ENCODE results near the gene CAMKV.
A peak's percentile ranks its signal among the peaks of the same experiment; 100 is the strongest.

DNA sequence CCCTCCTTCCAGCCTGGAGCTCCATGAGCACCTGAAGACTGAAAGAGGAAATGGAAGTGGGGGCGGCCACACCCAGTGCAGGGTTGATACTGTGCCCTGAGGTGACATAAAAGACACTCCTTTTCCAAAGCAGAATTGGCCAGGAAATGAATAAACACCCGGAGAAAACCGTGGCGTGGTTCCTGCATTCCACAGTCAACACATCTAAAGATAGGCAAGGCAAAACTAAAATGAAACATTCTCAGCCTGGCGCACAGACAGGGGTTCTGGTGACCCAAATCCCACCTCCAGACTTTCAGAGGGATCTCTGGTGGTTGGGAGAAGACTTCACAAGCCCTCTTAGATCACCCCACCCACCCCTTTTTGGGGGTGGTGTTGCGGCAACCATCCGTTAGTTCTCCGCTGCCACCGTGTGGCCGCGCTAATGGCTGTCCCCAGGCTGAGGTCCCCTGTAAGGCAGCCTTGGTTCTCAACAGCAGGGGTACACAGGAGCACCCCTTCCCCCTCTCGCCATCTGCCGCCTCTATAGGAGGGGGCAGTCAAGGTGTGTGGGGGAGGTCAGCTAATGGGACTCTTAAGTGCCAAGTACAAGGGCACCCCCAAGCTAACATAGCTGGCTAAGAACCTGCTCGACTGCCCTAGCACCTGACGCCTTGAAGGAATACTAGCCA, 36.5 kb upstream of the CAMKV start:
- TF ChIP-seq POLR2A (IDR thresholded peaks at IDR 0.05; ENCODE audit: low read depth, low read length) = no peak
- TF ChIP-seq, protein P1, sequence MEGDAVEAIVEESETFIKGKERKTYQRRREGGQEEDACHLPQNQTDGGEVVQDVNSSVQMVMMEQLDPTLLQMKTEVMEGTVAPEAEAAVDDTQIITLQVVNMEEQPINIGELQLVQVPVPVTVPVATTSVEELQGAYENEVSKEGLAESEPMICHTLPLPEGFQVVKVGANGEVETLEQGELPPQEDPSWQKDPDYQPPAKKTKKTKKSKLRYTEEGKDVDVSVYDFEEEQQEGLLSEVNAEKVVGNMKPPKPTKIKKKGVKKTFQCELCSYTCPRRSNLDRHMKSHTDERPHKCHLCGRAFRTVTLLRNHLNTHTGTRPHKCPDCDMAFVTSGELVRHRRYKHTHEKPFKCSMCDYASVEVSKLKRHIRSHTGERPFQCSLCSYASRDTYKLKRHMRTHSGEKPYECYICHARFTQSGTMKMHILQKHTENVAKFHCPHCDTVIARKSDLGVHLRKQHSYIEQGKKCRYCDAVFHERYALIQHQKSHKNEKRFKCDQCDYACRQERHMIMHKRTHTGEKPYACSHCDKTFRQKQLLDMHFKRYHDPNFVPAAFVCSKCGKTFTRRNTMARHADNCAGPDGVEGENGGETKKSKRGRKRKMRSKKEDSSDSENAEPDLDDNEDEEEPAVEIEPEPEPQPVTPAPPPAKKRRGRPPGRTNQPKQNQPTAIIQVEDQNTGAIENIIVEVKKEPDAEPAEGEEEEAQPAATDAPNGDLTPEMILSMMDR (conservative IDR thresholded peaks at IDR 0.05; ENCODE audit: low read depth, low read length) = peak; percentile 66
